Natural killer cell (primary cell): ENCODE results near the gene PDZD7. TPM values are rescaled to one million over a fixed set of nuclear protein-coding genes. Genes with fewer than 3 reads are reported as not detected.

Source experiments
- ATAC-seq, 3 donors: fragments of 150-1000 bp in 2 of 3; fragments of 200-7000 bp in 1 of 3; cut with Tn5 transposase; 1 replicate in 1 of 3; 2 replicates in 2 of 3; pipeline ENCODE4 v1.10.0; 2021; ENCODE audit warnings: mild to moderate bottlenecking in 2 of 3, moderate library complexity in 2 of 3
- DNase-seq, 2 donors: peaks; one replicate each; pipeline versions ENCODE4 v3.0.0 to v3.0.0-alpha.2; 2013 to 2021; ENCODE audit warnings: mixed read lengths in 1 of 2
- H3K27ac ChIP-seq: one replicate; pipeline ENCODE4 v1.5.1; 2013; ENCODE audit warnings: mild to moderate bottlenecking, low read length
- H3K27me3 ChIP-seq: one replicate; pipeline ENCODE4 v1.6.1; 2013; ENCODE audit warnings: low read length; ENCODE audit not compliant: control insufficient read depth, insufficient read depth
- H3K36me3 ChIP-seq: one replicate; pipeline ENCODE4 v1.6.1; 2013; ENCODE audit warnings: low read length; ENCODE audit not compliant: control insufficient read depth, insufficient read depth
- H3K4me1 ChIP-seq: one replicate; pipeline ENCODE4 v1.6.1; 2013; ENCODE audit warnings: low read length; ENCODE audit not compliant: control insufficient read depth, insufficient read depth
- H3K4me3 ChIP-seq: one replicate; pipeline ENCODE4 v1.5.1; 2013; ENCODE audit warnings: low read length
- H3K9me3 ChIP-seq: one replicate; pipeline ENCODE4 v1.6.1; 2013; ENCODE audit warnings: low read length; ENCODE audit not compliant: control insufficient read depth, insufficient read depth
- H3K27ac Mint-ChIP-seq, 2 donors: one replicate each; pipeline ENCODE4 v1.8.0; 2022; ENCODE audit warnings: mild to moderate bottlenecking in 2 of 2, mixed read lengths in 2 of 2, moderate library complexity in 1 of 2
- H3K27me3 Mint-ChIP-seq, 2 donors: one replicate each; pipeline ENCODE4 v1.8.0; 2022; ENCODE audit warnings: low read depth in 2 of 2, mixed read lengths in 2 of 2
- H3K36me3 Mint-ChIP-seq: one replicate; pipeline ENCODE4 v1.8.0; 2022; ENCODE audit warnings: mixed read lengths
- H3K4me1 Mint-ChIP-seq, 2 donors: one replicate each; pipeline ENCODE4 v1.8.0; 2022; ENCODE audit warnings: mixed read lengths in 2 of 2
- H3K4me3 Mint-ChIP-seq: one replicate; pipeline ENCODE4 v1.8.0; 2022; ENCODE audit warnings: mild to moderate bottlenecking, moderate library complexity, mixed read lengths
- H3K9me3 Mint-ChIP-seq, 2 donors: one replicate each; pipeline ENCODE4 v1.8.0; 2022; ENCODE audit warnings: mixed read lengths in 2 of 2
- WGBS: methylation state at CpG from one replicate; pipeline ENCODE4 v1.1.7; 2013; ENCODE audit warnings: missing lambda C conversion rate; ENCODE audit not compliant: insufficient coverage; 5-methylcytosine and 5-hydroxymethylcytosine counted together
- intact Hi-C: fragments of 100-400 bp; cut with micrococcal nuclease; formaldehyde crosslinking; loops from one replicate; pipeline ENCODE4 v1.14.2; 2022
- total RNA-seq, 4 donors: library from RNA; stranded (reverse); fragments of 120-200 nt in 1 of 4; gene quantifications; one replicate each; pipeline versions ENCODE4 v1.2.3 to v1.2.4, GENCODE V29; 2013 to 2022
- TF ChIP-seq, protein P1 (sequence below): fragments of 200-600 bp; IDR thresholded peaks from one replicate; pipeline ENCODE4 v1.8.0; 2022; ENCODE audit warnings: antibody characterized with exemption

Gene PDZD7
- total RNA-seq, 3 donors from 2014 or later (not counting 1 experiment from before 2014, with no cell fraction given), result 0.35 to 1.2 (median 0.52) TPM

GRCh38 chr10:101015582-101015973, 15.4 kb downstream of the PDZD7 start:
- peaks cover 37 to 46% of the 10 kb centered on the region in 2 donors for H3K27me3 Mint-ChIP-seq
- TF ChIP-seq, protein P1, sequence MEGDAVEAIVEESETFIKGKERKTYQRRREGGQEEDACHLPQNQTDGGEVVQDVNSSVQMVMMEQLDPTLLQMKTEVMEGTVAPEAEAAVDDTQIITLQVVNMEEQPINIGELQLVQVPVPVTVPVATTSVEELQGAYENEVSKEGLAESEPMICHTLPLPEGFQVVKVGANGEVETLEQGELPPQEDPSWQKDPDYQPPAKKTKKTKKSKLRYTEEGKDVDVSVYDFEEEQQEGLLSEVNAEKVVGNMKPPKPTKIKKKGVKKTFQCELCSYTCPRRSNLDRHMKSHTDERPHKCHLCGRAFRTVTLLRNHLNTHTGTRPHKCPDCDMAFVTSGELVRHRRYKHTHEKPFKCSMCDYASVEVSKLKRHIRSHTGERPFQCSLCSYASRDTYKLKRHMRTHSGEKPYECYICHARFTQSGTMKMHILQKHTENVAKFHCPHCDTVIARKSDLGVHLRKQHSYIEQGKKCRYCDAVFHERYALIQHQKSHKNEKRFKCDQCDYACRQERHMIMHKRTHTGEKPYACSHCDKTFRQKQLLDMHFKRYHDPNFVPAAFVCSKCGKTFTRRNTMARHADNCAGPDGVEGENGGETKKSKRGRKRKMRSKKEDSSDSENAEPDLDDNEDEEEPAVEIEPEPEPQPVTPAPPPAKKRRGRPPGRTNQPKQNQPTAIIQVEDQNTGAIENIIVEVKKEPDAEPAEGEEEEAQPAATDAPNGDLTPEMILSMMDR, result no peak

GRCh38 chr10:101014966-101015581, 15.9 kb downstream of the PDZD7 start:
- no peak overlapping the region for H3K4me3 ChIP-seq
- peaks cover 37 to 46% of the 10 kb centered on the region in 2 donors for H3K27me3 Mint-ChIP-seq
- 66% methylated on average over 6 of the region's 7 CpGs for WGBS
- ATAC-seq, result no peak
- H3K9me3 ChIP-seq, result no peaks in the 10 kb centered on the region
- TF ChIP-seq, protein P1, result no peak
- H3K36me3 Mint-ChIP-seq, result no peaks in the 10 kb centered on the region
- intact Hi-C loops, result loop anchor here (1.0 to 5.0 kb wide), 2 partner anchors 16 to 343 kb away; partner anchors contain the start of gene LZTS2
- no peaks in the 10 kb centered on the region for H3K9me3 Mint-ChIP-seq
- peaks cover 19% of the 10 kb centered on the region for H3K4me1 ChIP-seq
- H3K4me1 Mint-ChIP-seq, result peaks cover 10 to 28% of the 10 kb centered on the region in 2 donors
- no peak overlapping the region for H3K4me3 Mint-ChIP-seq
- H3K27ac ChIP-seq, result no peak overlapping the region
- no peak overlapping the region for H3K27ac Mint-ChIP-seq
- H3K36me3 ChIP-seq, result no peaks in the 10 kb centered on the region
- no peak for DNase-seq
- H3K27me3 ChIP-seq, result peaks cover 15% of the 10 kb centered on the region

More at GRCh38 chr10:101015582-101015973, 15.4 kb downstream of the PDZD7 start:
- WGBS, result 93% methylated on average over 8 of the region's 8 CpGs
- no peak for DNase-seq
- Mint-ChIP-seq H3K9me3 (no peaks in the 10 kb centered on the region), H3K4me3 (no peak overlapping the region), H3K36me3 (no peaks in the 10 kb centered on the region), H3K27ac (no peak overlapping the region), H3K4me1 (peaks cover 10 to 28% of the 10 kb centered on the region in 2 donors)
- Histone ChIP-seq H3K36me3 (no peaks in the 10 kb centered on the region), H3K9me3 (no peaks in the 10 kb centered on the region), H3K27ac (no peak overlapping the region), H3K4me1 (peaks cover 19% of the 10 kb centered on the region), H3K4me3 (no peak overlapping the region), H3K27me3 (peaks cover 15% of the 10 kb centered on the region)
- no peak for ATAC-seq
- intact Hi-C loops, result no loop called here

DNA sequence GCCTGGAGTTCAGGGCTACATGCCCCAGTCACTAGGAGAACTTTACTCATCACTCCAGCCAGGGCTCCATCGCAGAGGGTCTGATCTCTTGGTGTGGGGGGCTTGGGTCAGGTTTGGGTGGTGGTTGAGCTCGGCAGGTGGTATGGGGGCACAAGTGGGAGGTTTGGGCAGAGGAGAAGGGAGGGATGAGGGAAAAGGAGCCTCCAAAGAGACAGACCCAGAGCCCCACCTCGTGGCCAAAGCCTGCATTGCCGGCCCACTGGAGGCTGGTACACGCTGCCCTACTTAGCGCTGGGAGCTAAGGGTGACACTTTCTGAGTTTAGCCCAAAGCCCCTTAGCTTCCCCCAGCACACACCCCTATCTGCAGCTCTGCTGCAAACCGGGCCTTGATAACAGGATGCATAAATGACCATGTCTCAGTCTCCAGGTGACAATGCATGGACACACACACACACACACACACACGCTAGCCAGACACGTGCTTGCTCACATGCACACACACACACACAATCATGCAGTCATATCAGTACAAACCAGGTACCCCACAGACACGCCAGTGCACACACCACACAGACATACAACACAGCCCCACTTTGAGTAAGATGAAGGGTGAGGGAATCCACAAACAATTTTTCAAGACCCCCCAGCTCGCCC, 16.6 kb downstream of the PDZD7 start:
- peak; percentile 63 to 73 (median 72) for ATAC-seq
- peaks cover 33 to 43% of the 10 kb centered on the region in 2 donors for H3K27me3 Mint-ChIP-seq
- intact Hi-C loops, result loop anchor here (1.0 to 5.0 kb wide), 2 partner anchors 15 to 342 kb away; partner anchors contain the start of gene LZTS2
- no peaks in the 10 kb centered on the region for H3K36me3 Mint-ChIP-seq
- TF ChIP-seq, protein P1, result peak; percentile 76
- 23% methylated on average over 10 of the region's 11 CpGs for WGBS
- peaks cover 10 to 28% of the 10 kb centered on the region in 2 donors for H3K4me1 Mint-ChIP-seq
- H3K9me3 Mint-ChIP-seq, result no peaks in the 10 kb centered on the region
- peaks cover 19% of the 10 kb centered on the region for H3K4me1 ChIP-seq
- H3K4me3 ChIP-seq, result no peak overlapping the region
- no peak overlapping the region for H3K27ac Mint-ChIP-seq
- no peaks in the 10 kb centered on the region for H3K9me3 ChIP-seq
- H3K27me3 ChIP-seq, result peaks cover 15% of the 10 kb centered on the region
- no peaks in the 10 kb centered on the region for H3K36me3 ChIP-seq
- peak; percentile 73 to 84 for DNase-seq
- no peak overlapping the region for H3K27ac ChIP-seq
- H3K4me3 Mint-ChIP-seq, result no peak overlapping the region
